Measurements from ENCODE around the gene SEPTIN12. TPM values are rescaled to one million over a fixed set of nuclear protein-coding genes. Genes with fewer than 3 reads are reported as not detected.

Gene SEPTIN12
- total RNA-seq, 1 donor from 2014 or later: not detected

DNA sequence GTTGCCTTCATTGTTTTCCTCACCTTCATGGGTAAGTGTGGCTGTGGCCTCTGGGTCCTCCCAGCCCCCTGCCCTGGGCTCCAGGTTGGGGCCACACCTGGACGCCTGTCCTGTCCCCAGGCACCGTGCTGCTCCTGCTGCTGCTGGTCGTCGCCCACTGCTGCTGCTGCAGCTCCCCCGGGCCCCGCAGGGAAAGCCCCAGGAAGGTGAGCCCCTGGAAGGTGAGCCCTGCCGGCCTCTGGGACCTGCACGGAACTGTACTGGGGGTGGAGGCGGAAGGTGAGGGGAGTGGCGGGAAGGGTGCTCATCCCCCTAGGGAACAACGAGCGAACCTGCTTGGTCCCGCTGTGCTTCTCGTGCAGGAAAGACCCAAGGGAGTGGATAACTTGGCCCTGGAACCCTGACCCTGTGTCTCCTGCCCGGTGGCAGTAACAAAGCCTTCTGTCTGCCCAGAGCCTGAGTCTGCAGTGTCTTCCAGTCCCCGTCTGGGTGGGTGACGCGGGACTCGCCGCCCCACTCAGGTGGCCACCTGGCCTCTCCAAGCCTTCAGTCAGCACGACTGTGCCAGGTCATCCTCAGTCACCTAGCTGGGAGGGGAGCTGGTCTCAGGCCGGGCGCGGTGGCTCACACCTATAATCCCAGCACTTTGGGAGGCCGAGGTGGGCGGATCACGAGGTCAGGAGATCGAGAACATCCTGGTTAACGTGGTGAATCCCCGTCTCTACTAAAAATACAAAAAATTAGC lies 7.9 kb upstream of the SEPTIN12 start:
- DNase-seq (ENCODE audit: extremely low spot score, unreplicated experiment): no peak
- Mint-ChIP-seq H3K27me3 (ENCODE audit: unreplicated experiment) (no peaks in the 10 kb centered on the region), H3K4me1 (ENCODE audit: unreplicated experiment) (peaks cover 2% of the 10 kb centered on the region), H3K9me3 (ENCODE audit: unreplicated experiment) (no peaks in the 10 kb centered on the region), H3K27ac (ENCODE audit: unreplicated experiment) (no peak overlapping the region), H3K4me3 (ENCODE audit: unreplicated experiment) (no peak overlapping the region), H3K36me3 (ENCODE audit: unreplicated experiment) (no peaks in the 10 kb centered on the region)
- TF ChIP-seq, protein P1, sequence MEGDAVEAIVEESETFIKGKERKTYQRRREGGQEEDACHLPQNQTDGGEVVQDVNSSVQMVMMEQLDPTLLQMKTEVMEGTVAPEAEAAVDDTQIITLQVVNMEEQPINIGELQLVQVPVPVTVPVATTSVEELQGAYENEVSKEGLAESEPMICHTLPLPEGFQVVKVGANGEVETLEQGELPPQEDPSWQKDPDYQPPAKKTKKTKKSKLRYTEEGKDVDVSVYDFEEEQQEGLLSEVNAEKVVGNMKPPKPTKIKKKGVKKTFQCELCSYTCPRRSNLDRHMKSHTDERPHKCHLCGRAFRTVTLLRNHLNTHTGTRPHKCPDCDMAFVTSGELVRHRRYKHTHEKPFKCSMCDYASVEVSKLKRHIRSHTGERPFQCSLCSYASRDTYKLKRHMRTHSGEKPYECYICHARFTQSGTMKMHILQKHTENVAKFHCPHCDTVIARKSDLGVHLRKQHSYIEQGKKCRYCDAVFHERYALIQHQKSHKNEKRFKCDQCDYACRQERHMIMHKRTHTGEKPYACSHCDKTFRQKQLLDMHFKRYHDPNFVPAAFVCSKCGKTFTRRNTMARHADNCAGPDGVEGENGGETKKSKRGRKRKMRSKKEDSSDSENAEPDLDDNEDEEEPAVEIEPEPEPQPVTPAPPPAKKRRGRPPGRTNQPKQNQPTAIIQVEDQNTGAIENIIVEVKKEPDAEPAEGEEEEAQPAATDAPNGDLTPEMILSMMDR (IDR thresholded peaks at IDR 0.05): no peak

DNA sequence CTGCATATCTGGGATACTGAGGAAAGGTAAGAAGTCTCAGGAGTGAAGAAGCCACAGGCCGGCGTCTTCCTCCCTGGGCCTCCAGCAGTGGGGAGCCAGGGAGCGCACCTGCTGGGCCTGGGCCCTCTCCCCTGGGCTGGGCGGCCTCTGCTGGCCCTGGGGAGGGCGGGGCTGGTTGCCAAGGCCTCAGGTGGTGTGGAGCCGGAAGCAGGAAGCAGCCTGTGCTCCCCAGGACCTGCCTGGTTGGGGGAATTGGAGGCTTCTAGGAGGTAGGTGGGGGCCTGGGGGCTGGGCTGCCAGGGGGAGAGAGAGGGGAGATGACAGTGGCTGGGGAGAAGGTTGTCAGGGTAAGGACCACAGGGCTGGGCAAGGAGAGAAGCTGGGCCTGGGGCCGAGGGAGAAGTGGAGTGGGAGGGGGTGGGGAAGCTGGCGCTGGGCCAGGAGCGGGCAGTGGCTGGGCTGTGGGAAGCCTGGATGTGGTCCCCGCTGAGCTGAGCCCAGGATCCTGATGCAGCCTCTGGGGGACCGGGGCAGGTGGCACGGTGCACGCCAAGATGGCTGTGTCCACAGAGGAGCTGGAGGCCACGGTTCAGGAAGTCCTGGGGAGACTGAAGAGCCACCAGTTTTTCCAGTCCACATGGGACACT lies 7.2 kb upstream of the SEPTIN12 start, which contains the start of gene SMIM22:
TSS of gene SMIM22 (plus strand) at position 189 of the 647 bp plus-strand sequence. CDS start at position 555, 366 bp downstream.
- Mint-ChIP-seq H3K4me3 (ENCODE audit: unreplicated experiment) (no peak within 1 kb of the TSS), H3K9me3 (ENCODE audit: unreplicated experiment) (no peaks in the 10 kb centered on the region), H3K27me3 (ENCODE audit: unreplicated experiment) (no peaks in the 10 kb centered on the region), H3K4me1 (ENCODE audit: unreplicated experiment) (no peaks in the 10 kb centered on the region), H3K27ac (ENCODE audit: unreplicated experiment) (no peak within 1 kb of the TSS), H3K36me3 (ENCODE audit: unreplicated experiment) (no peaks in the 10 kb centered on the region)
- TF ChIP-seq, protein P1 (IDR thresholded peaks at IDR 0.05): no peak
- DNase-seq (ENCODE audit: extremely low spot score, unreplicated experiment): no peak

DNA sequence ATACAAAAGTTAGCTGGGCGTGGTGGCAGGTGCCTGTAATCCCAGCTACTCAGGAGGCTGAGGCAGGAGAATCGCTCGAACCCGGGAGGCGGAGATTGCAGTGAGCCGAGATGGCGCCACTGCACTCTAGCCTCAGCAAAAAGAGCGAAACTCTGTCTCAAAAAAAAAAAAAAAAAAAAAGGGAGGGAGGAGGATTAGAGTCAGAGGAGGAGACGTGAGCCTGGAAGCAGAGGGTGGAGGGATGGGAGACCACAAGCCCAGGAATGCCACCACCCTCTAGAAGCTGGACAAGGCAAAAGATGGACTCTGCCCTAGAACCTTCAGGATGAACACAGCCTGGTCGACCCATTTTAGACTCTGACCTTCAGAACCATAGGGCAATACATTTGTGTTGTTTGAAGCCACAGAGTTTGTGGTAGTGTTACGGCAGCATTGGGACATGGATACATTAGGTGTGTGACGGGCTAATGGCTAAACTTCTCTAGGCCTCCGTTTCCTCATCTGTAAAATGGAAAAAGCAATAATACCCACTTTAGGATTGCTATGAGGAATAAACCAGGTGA lies 4.9 kb upstream of the SEPTIN12 start:
- no peak for DNase-seq (ENCODE audit: extremely low spot score, unreplicated experiment)

DNA sequence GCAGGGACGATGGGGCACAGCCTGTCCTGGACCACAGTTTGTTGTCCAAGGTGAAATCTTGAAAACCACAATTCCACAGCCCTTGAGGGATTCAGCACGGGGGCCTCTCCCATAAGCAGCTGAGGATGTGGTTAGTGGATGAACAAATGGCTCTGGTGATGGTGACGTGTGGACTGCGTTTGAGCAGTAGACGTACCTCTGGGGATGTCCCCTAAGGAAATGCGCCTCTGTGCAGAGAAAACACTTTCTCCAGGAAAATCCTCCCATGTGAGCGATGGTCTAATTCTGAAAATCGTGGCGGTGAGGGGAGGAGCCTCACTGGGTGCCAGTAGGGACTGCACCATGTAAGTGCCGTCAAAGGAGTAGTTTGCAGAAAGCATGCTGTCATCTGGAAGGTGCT lies 2.7 kb upstream of the SEPTIN12 start:
- TF ChIP-seq, protein P1 (IDR thresholded peaks at IDR 0.05): no peak
- no peaks in the 10 kb centered on the region for H3K36me3 Mint-ChIP-seq (ENCODE audit: unreplicated experiment)
- no peaks in the 10 kb centered on the region for H3K4me1 Mint-ChIP-seq (ENCODE audit: unreplicated experiment)
- no peak overlapping the region for H3K4me3 Mint-ChIP-seq (ENCODE audit: unreplicated experiment)
- no peaks in the 10 kb centered on the region for H3K9me3 Mint-ChIP-seq (ENCODE audit: unreplicated experiment)
- H3K27me3 Mint-ChIP-seq (ENCODE audit: unreplicated experiment): no peaks in the 10 kb centered on the region
- H3K27ac Mint-ChIP-seq (ENCODE audit: unreplicated experiment): no peak overlapping the region
- DNase-seq (ENCODE audit: extremely low spot score, unreplicated experiment): no peak

More for the DNA sequence above, 4.9 kb upstream of the SEPTIN12 start:
- Mint-ChIP-seq H3K9me3 (ENCODE audit: unreplicated experiment) (no peaks in the 10 kb centered on the region), H3K4me1 (ENCODE audit: unreplicated experiment) (no peaks in the 10 kb centered on the region), H3K27ac (ENCODE audit: unreplicated experiment) (no peak overlapping the region), H3K36me3 (ENCODE audit: unreplicated experiment) (no peaks in the 10 kb centered on the region), H3K4me3 (ENCODE audit: unreplicated experiment) (no peak overlapping the region), H3K27me3 (ENCODE audit: unreplicated experiment) (no peaks in the 10 kb centered on the region)
- TF ChIP-seq, protein P1 (IDR thresholded peaks at IDR 0.05): no peak

DNA sequence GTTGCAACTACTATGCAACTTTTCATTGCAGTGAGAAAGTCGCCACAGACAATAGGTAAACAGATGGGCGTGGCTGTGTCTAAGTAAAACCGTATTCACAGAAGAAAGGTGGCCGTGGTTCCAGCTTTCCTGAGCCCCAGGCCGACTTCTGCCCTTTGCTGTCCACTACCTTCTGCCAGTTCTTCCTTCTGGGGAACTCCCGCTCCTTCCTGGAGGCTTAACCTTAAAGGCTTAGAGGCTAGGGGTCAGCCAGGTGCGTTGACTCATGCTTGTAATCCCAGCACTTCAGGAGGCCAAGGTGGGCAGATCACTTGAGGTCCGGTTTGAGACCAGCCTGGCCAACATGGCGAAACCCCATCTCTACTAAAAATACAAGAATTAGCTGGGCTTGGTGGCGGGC lies 2.1 kb upstream of the SEPTIN12 start:
- no peak for DNase-seq (ENCODE audit: extremely low spot score, unreplicated experiment)
- TF ChIP-seq, protein P1 (IDR thresholded peaks at IDR 0.05): no peak
- Mint-ChIP-seq H3K4me1 (ENCODE audit: unreplicated experiment) (no peaks in the 10 kb centered on the region), H3K27me3 (ENCODE audit: unreplicated experiment) (no peaks in the 10 kb centered on the region), H3K36me3 (ENCODE audit: unreplicated experiment) (no peaks in the 10 kb centered on the region), H3K27ac (ENCODE audit: unreplicated experiment) (no peak overlapping the region), H3K9me3 (ENCODE audit: unreplicated experiment) (no peaks in the 10 kb centered on the region), H3K4me3 (ENCODE audit: unreplicated experiment) (no peak overlapping the region)

All from osteocyte (in vitro differentiated cells).